ENCODE data around the gene CHCHD6. TPM values are rescaled to one million over a fixed set of nuclear protein-coding genes. Genes with fewer than 3 reads are reported as not detected.
A peak's percentile ranks its signal among the peaks of the same experiment; 100 is the strongest.

The CHCHD6 gene
- total RNA-seq, 6 experiments from 2014 or later, result 1.7 to 5.3 (median 4.2) TPM

GRCh38 chr3:126737527-126737926, 33.5 kb downstream of the CHCHD6 start:
- Histone ChIP-seq H3K36me3 (no peaks in the 10 kb centered on the region), H3K4me3 (no peak overlapping the region), H3K27ac (no peak overlapping the region), H3K27me3 (no peaks in the 10 kb centered on the region), H3K9me3 (no peaks in the 10 kb centered on the region), H3K4me1 (peaks cover 0 to 8% (median 3%) of the 10 kb centered on the region in 4 donors)
- no peak for DNase-seq
- 71% methylated on average over 3 of the region's 7 CpGs for WGBS (ENCODE audit: insufficient coverage, low coverage, low lambda C conversion rate, missing lambda C conversion rate)
- no peak for TF ChIP-seq CTCF (IDR thresholded peaks at IDR 0.05)
- TF ChIP-seq POLR2A (IDR thresholded peaks at IDR 0.05), result no peak
- intact Hi-C loops (cut with DNase I), result no loop called here
- ATAC-seq, result no peak

GRCh38 chr3:126742057-126742456, 38.0 kb downstream of the CHCHD6 start:
- intact Hi-C loops (cut with DNase I), result no loop called here
- TF ChIP-seq CTCF (IDR thresholded peaks at IDR 0.05) (no peak), POLR2A (IDR thresholded peaks at IDR 0.05) (no peak)
- no peak overlapping the region for H3K27ac ChIP-seq
- H3K36me3 ChIP-seq, result no peaks in the 10 kb centered on the region
- H3K4me1 ChIP-seq, result no peaks in the 10 kb centered on the region
- H3K4me3 ChIP-seq, result no peak overlapping the region
- no peak for ATAC-seq
- WGBS (ENCODE audit: insufficient coverage, low coverage, low lambda C conversion rate, missing lambda C conversion rate), result 70% methylated on average over 2 of the region's 5 CpGs
- H3K27me3 ChIP-seq, result no peaks in the 10 kb centered on the region
- no peak for DNase-seq
- no peaks in the 10 kb centered on the region for H3K9me3 ChIP-seq

GRCh38 chr3:126743350-126743749, 39.3 kb downstream of the CHCHD6 start:
- 63% methylated on average over 2 of the region's 5 CpGs for WGBS (ENCODE audit: insufficient coverage, low coverage, low lambda C conversion rate, missing lambda C conversion rate)
- no peaks in the 10 kb centered on the region for H3K9me3 ChIP-seq
- no peaks in the 10 kb centered on the region for H3K27me3 ChIP-seq
- no peak overlapping the region for H3K4me3 ChIP-seq
- intact Hi-C loops (cut with DNase I), result no loop called here
- ATAC-seq (no peak), DNase-seq (no peak)
- H3K27ac ChIP-seq, result no peak overlapping the region
- H3K36me3 ChIP-seq, result no peaks in the 10 kb centered on the region
- H3K4me1 ChIP-seq, result no peaks in the 10 kb centered on the region
- TF ChIP-seq CTCF (IDR thresholded peaks at IDR 0.05), result no peak
- TF ChIP-seq POLR2A (IDR thresholded peaks at IDR 0.05), result no peak

- intact Hi-C loops (cut with DNase I), result no loop called here
- TF ChIP-seq POLR2A (IDR thresholded peaks at IDR 0.05) (no peak), CTCF (IDR thresholded peaks at IDR 0.05) (no peak)
- WGBS (ENCODE audit: insufficient coverage, low coverage, low lambda C conversion rate, missing lambda C conversion rate), result 97% methylated on average over 4 of the region's 5 CpGs
- H3K36me3 ChIP-seq, result no peaks in the 10 kb centered on the region
- ATAC-seq, result no peak
- no peaks in the 10 kb centered on the region for H3K27me3 ChIP-seq
- H3K9me3 ChIP-seq, result no peaks in the 10 kb centered on the region
- peak in 1 of 3 donors; percentile 37 for DNase-seq
- no peak overlapping the region for H3K4me3 ChIP-seq
- H3K27ac ChIP-seq, result no peak overlapping the region
- no peaks in the 10 kb centered on the region for H3K4me1 ChIP-seq
Measured at GRCh38 chr3:126743781-126744180, 39.7 kb downstream of the CHCHD6 start.

Measured in right lobe of liver (tissue), 6 donors.